Esophagus muscularis mucosa (tissue), 4 donors: ENCODE data around the gene PERCC1.

ENCODE experiments used
- CTCF ChIP-seq, 3 experiments: fragments of 200-600 bp in 2 of 3; fragments of 450-650 bp in 1 of 3; sonication (generic) in 2 of 3; IDR thresholded peaks; one replicate each; pipeline ENCODE4 v1.5.1; 2017 to 2019; ENCODE audit warnings: antibody characterized with exemption in 3 of 3, mild to moderate bottlenecking in 2 of 3, moderate library complexity in 1 of 3
- EP300 ChIP-seq: sonication (generic); formaldehyde crosslinking; IDR thresholded peaks from one replicate; pipeline ENCODE4 v1.6.1; 2017; ENCODE audit warnings: antibody characterized with exemption
- POLR2A ChIP-seq: fragments of 450-650 bp; IDR thresholded peaks from one replicate; pipeline ENCODE4 v1.6.1; 2017; ENCODE audit warnings: antibody characterized with exemption, moderate library complexity, mild to moderate bottlenecking, low read depth
- POLR2AphosphoS5 ChIP-seq, 2 donors: sonication (generic); formaldehyde crosslinking; IDR thresholded peaks; one replicate each; pipeline ENCODE4 v1.6.1; 2017; ENCODE audit warnings: antibody characterized with exemption in 2 of 2

GRCh38 chr16:1437606-1438005, 6.7 kb downstream of the PERCC1 start:
- no peak for TF ChIP-seq CTCF (IDR thresholded peaks at IDR 0.05)
- no peak for TF ChIP-seq EP300
- TF ChIP-seq POLR2A = no peak
- TF ChIP-seq POLR2AphosphoS5 (IDR thresholded peaks at IDR 0.05) = no peak
